ENCODE results near the gene STARD10. TPM values are rescaled to one million over a fixed set of nuclear protein-coding genes. Genes with fewer than 3 reads are reported as not detected.

The STARD10 gene
- total and polyA plus RNA-seq, 2 experiments from 2014 or later: 16.6 to 20.5 TPM

- Histone ChIP-seq H3K9me2 (ENCODE audit: insufficient read depth) (no peaks in the 10 kb centered on the region), H3K4me1 (ENCODE audit: insufficient read depth) (peaks cover 15% of the 10 kb centered on the region; the same call in 1 of the 2 replicates), H3F3A (replicated peaks; ENCODE audit: low read depth) (0 out of 2 replicates have a peak, but pooled peaks cover 2% of the 10 kb centered on the region), H3K36me3 (ENCODE audit: insufficient read depth) (no peaks in the 10 kb centered on the region), H2AFZ (no peak overlapping the region), H3K79me2 (replicated peaks; ENCODE audit: insufficient read depth) (peaks cover 73% of the 10 kb centered on the region), H3K4me2 (no peak overlapping the region), H3K27me3 (ENCODE audit: insufficient read depth) (no peaks in the 10 kb centered on the region), H3K4me3 (no peak overlapping the region), H3K27ac (ENCODE audit: low read depth) (no peak overlapping the region), H4K20me1 (replicated peaks; ENCODE audit: insufficient read depth) (peaks cover 22% of the 10 kb centered on the region)
- no peaks in the 10 kb centered on the region for H3K9me3 Mint-ChIP-seq
- TF ChIP-seq JUNB (IDR thresholded peaks at IDR 0.05; ENCODE audit: unreplicated experiment): no peak
- TF ChIP-seq ZNF331 (CRISPR knock-in tag; IDR thresholded peaks at IDR 0.05; ENCODE audit: low read depth): no peak
- TF ChIP-seq STAT1 (IDR thresholded peaks at IDR 0.05; ENCODE audit: unreplicated experiment): no peak
- TF ChIP-seq REST (IDR thresholded peaks at IDR 0.05; ENCODE audit: unreplicated experiment): no peak
- TF ChIP-seq POLR2AphosphoS5 (IDR thresholded peaks at IDR 0.05; ENCODE audit: low read depth): no peak
- no peak for TF ChIP-seq EZH2phosphoT487 (IDR thresholded peaks at IDR 0.05; ENCODE audit: unreplicated experiment)
- no peak for TF ChIP-seq EZH2 (IDR thresholded peaks at IDR 0.05; ENCODE audit: low read depth, unreplicated experiment)
- no peak for TF ChIP-seq NANOG (IDR thresholded peaks at IDR 0.05; ENCODE audit: borderline replicate concordance)
- no peak for TF ChIP-seq CTCF (conservative IDR thresholded peaks at IDR 0.05; ENCODE audit: low read depth in 2 of 2)
- no peak for TF ChIP-seq CREB1 (CRISPR knock-in tag; IDR thresholded peaks at IDR 0.05; ENCODE audit: low read depth)
- no peak for TF ChIP-seq ZNF114 (CRISPR knock-in tag; IDR thresholded peaks at IDR 0.05)
- DNase-seq (ENCODE audit: low spot score) (no peak), ATAC-seq (no peak)
- H3K36me3 Mint-ChIP-seq (ENCODE audit: low read depth): no peaks in the 10 kb centered on the region; the same call in 1 of the 3 replicates
- peaks cover 5% of the 10 kb centered on the region for H3K27me3 Mint-ChIP-seq (ENCODE audit: insufficient read depth, low read depth, poor library complexity)
- no peak overlapping the region for H3K4me3 Mint-ChIP-seq
- peaks cover 33% of the 10 kb centered on the region for H3K4me1 Mint-ChIP-seq
- no peak overlapping the region for H3K27ac Mint-ChIP-seq
Observed at GRCh38 chr11:72746821-72747220, 47.0 kb downstream of the STARD10 start.

Data from GM23338 (cell line).